ENCODE data around the gene PLCB1. TPM values are rescaled to one million over a fixed set of nuclear protein-coding genes. Genes with fewer than 3 reads are reported as not detected.
"Not testable (repeated sequence)": the region's sequence is repeated elsewhere in the genome, so short reads cannot be mapped to it uniquely, and the experiment has no call there.

PLCB1 gene
- total RNA-seq, 2 experiments from 2014 or later: 0.63 to 1.5 TPM

DNA sequence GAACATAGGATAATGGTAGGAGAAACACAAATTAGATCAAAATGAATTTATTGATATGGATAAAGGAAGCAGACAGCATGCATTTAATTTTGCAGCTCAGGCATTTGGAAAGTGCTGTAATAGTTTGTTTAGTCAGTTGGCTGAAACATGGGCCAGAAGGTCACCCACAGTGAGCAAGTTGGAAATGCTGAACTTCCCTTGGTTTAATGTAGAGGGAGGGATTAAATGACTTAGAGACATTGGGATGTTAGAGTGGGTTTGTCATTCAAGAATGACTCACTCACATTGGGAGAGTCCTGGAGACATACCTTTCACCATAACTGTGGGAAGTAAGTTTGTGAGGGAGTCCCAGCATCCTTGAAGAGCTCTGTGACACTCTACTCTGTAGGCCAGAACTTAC is 705.3 kb downstream of the PLCB1 start:
- ATAC-seq (no peak), DNase-seq (no peak)
- Mint-ChIP-seq H3K27me3 (ENCODE audit: low read depth) (no peaks in the 10 kb centered on the region), H3K27ac (no peak overlapping the region), H3K9me3 (ENCODE audit: insufficient read depth) (no peaks in the 10 kb centered on the region), H3K4me1 (ENCODE audit: low read depth) (no peaks in the 10 kb centered on the region), H3K4me3 (no peak overlapping the region), H3K36me3 (ENCODE audit: low read depth) (no peaks in the 10 kb centered on the region)
- CTCF ChIA-PET: no interaction called here
- POLR2A ChIA-PET: no interaction called here

DNA sequence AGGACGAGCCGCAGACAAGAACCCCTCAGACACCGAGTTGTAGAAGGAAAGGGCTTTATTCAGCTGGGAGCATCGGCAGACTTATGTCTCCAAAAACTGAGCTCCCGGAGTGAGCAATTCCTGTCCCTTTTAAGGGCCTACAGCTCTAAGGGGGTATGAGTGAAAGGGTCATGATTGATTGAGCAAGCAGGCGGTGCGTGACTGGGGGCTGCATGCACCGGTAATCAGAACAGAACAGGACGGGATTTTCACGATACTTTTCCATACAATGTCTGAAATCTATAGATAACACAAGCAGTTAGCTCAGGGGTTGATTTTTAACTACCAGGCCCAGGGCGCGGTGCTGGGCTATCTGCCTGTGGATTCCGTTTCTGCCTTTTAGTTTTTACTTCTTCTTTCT is 710.5 kb downstream of the PLCB1 start:
- no peak overlapping the region for H3K4me3 Mint-ChIP-seq
- H3K27me3 Mint-ChIP-seq (ENCODE audit: low read depth): no peaks in the 10 kb centered on the region
- DNase-seq (no peak), ATAC-seq (no peak)
- no peaks in the 10 kb centered on the region for H3K36me3 Mint-ChIP-seq (ENCODE audit: low read depth)
- H3K27ac Mint-ChIP-seq: no peak overlapping the region
- POLR2A ChIA-PET: no interaction called here
- CTCF ChIA-PET: no interaction called here
- H3K4me1 Mint-ChIP-seq (ENCODE audit: low read depth): no peaks in the 10 kb centered on the region
- no peaks in the 10 kb centered on the region for H3K9me3 Mint-ChIP-seq (ENCODE audit: insufficient read depth)

DNA sequence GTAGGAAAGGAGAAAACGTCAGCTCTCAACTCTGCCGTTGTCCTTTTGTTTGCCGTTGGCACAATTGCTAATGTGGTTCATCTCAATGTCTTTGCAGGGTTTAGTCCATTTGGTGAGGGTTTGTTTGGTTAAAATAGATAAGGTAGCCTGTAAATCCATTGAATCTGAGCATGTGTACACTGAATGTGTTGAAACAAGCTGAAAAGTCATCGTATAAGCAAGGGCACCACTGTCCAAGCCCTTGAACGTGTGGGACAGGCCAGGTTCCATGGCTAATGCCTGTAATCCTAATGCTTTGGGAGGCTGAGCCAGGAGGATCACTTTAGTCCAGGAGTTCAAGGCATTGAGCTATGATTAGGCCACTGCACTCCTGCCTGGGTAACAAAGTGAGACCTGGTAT is 712.1 kb downstream of the PLCB1 start:
- POLR2A ChIA-PET: no interaction called here
- Mint-ChIP-seq H3K36me3 (ENCODE audit: low read depth) (no peaks in the 10 kb centered on the region), H3K27me3 (ENCODE audit: low read depth) (no peaks in the 10 kb centered on the region), H3K27ac (no peak overlapping the region), H3K9me3 (ENCODE audit: insufficient read depth) (no peaks in the 10 kb centered on the region), H3K4me1 (ENCODE audit: low read depth) (no peaks in the 10 kb centered on the region), H3K4me3 (no peak overlapping the region)
- ATAC-seq: no peak
- no peak for DNase-seq
- CTCF ChIA-PET: no interaction called here

DNA sequence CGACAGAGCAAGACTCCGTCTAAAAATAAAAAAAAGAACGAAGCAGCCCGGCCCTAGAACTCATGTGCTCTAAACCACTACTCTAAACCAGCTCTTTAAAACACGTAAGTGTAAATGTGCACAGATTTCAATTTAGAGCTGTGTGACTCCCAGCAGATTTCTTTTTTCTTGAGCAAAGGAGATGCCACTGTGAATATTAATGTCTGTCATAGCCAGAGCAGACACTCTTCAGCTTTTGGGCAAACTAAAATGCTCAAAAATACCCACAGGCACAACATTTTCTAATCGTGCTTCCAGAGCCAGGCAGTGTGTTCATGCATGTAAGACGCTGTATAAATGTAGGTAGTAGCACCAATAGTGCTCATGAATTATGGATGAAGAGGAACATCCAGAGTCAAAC is 717.9 kb downstream of the PLCB1 start:
- Mint-ChIP-seq H3K36me3 (ENCODE audit: low read depth) (no peaks in the 10 kb centered on the region), H3K27ac (no peak overlapping the region), H3K4me3 (no peak overlapping the region), H3K27me3 (ENCODE audit: low read depth) (no peaks in the 10 kb centered on the region), H3K9me3 (ENCODE audit: insufficient read depth) (no peaks in the 10 kb centered on the region), H3K4me1 (ENCODE audit: low read depth) (no peaks in the 10 kb centered on the region)
- ChIA-PET CTCF (no interaction called here), POLR2A (no interaction called here)
- ATAC-seq: no peak
- no peak for DNase-seq

DNA sequence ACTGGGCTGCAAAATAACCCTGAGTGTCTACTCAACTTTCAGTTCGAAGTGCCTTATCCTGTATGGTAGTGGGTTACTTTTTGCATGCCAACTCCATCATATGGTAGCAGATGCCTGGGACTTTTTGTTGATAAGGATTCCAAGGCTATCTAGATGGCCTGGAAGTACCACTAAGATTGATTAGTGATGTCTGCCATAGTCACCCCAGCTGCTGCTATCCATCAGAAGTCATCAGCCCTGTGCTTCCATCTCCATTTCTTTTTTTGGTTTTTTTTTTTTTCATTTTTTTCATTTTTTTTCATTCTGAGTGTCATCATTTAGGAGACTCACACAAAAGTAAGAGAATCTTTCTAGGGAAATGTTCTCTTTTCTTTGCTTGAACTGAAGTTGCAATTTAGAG is 719.4 kb downstream of the PLCB1 start:
- Mint-ChIP-seq H3K36me3 (ENCODE audit: low read depth) (no peaks in the 10 kb centered on the region), H3K9me3 (ENCODE audit: insufficient read depth) (no peaks in the 10 kb centered on the region), H3K4me3 (no peak overlapping the region), H3K4me1 (ENCODE audit: low read depth) (no peaks in the 10 kb centered on the region), H3K27ac (no peak overlapping the region), H3K27me3 (ENCODE audit: low read depth) (no peaks in the 10 kb centered on the region)
- CTCF ChIA-PET: no interaction called here
- DNase-seq (no peak), ATAC-seq (no peak)
- POLR2A ChIA-PET: no interaction called here

DNA sequence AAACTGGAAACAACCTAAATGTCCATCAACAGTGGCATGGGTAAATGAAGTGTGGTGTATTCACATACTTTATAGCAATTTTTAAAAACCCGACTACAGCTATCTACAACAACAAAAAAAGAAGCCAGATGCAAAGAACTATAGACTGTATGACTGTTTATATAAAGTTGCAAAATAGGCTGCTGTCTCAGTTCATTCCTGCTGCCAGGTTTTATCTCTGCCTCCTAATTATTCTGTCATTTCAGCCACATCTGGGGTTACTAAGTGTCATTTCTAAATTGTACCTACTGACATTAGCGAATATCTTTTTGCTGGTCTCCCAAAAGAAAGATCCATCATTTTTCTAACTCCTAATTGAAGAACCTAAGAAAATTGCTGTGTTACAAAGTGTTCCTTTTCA is 719.9 kb downstream of the PLCB1 start:
- H3K27me3 Mint-ChIP-seq (ENCODE audit: low read depth); H3K9me3 Mint-ChIP-seq (ENCODE audit: insufficient read depth); H3K27ac Mint-ChIP-seq; H3K4me1 Mint-ChIP-seq (ENCODE audit: low read depth); H3K4me3 Mint-ChIP-seq; H3K36me3 Mint-ChIP-seq (ENCODE audit: low read depth); POLR2A ChIA-PET; DNase-seq; CTCF ChIA-PET; ATAC-seq: not testable (repeated sequence)

DNA sequence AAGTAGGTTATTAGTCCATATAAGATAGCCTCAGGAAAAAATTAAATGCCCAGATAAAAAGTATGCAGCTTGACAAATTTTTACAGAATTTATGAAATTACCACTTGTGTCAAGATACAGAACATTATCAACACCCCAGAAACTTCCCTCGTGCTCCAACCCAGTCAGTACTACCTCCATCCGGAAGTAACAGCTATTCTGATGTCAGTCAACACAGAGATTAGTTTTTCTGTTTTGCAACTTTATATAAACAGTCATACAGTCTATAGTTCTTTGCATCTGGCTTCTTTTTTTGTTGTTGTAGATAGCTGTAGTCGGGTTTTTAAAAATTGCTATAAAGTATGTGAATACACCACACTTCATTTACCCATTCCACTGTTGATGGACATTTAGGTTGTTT is 721.1 kb downstream of the PLCB1 start:
- H3K27me3 Mint-ChIP-seq (ENCODE audit: low read depth); H3K4me3 Mint-ChIP-seq; H3K27ac Mint-ChIP-seq; ATAC-seq; H3K9me3 Mint-ChIP-seq (ENCODE audit: insufficient read depth); POLR2A ChIA-PET; H3K4me1 Mint-ChIP-seq (ENCODE audit: low read depth); H3K36me3 Mint-ChIP-seq (ENCODE audit: low read depth); DNase-seq: not testable (repeated sequence)
- CTCF ChIA-PET: interaction anchor here (0.6 to 1.8 kb wide), 14 partner anchors 10 to 507 kb away, joined by 3 to 7 read pairs (median 3); no protein-coding TSS in a partner anchor

DNA sequence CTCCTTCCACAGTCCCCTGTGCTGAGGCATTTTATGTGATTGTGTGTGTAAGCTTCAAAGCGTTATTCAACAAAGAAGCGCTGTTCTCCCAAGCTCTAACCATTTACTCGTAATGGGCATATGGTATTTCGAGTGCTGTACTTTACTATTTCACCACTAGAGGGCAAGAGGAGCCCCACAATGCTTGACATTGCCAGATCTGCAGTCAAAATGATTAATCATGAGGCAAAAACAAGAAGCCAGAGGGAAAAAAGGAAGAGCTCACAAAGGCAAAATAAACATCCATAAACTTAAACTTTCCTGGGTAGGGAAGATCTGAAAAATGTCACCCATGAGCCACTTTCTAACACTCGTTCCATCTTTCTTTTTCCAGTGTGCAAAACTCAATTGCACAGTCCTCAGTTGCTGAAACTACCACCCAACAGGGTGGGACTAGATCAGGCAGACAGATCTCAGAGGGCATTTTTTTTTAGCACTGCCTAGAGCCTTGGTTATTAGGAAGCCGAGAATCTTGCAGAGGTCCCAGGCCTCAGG is 721.8 kb downstream of the PLCB1 start:
- peak; percentile 60 for ATAC-seq
- no peaks in the 10 kb centered on the region for H3K4me1 Mint-ChIP-seq (ENCODE audit: low read depth)
- POLR2A ChIA-PET: no interaction called here
- no peaks in the 10 kb centered on the region for H3K36me3 Mint-ChIP-seq (ENCODE audit: low read depth)
- CTCF ChIA-PET: interaction anchor here (0.6 to 1.8 kb wide), 14 partner anchors 9 to 507 kb away, joined by 3 to 7 read pairs (median 3); no protein-coding TSS in a partner anchor
- no peaks in the 10 kb centered on the region for H3K27me3 Mint-ChIP-seq (ENCODE audit: low read depth)
- peak; percentile 21 for DNase-seq
- H3K4me3 Mint-ChIP-seq: no peak overlapping the region
- no peak overlapping the region for H3K27ac Mint-ChIP-seq
- H3K9me3 Mint-ChIP-seq (ENCODE audit: insufficient read depth): no peaks in the 10 kb centered on the region

DNA sequence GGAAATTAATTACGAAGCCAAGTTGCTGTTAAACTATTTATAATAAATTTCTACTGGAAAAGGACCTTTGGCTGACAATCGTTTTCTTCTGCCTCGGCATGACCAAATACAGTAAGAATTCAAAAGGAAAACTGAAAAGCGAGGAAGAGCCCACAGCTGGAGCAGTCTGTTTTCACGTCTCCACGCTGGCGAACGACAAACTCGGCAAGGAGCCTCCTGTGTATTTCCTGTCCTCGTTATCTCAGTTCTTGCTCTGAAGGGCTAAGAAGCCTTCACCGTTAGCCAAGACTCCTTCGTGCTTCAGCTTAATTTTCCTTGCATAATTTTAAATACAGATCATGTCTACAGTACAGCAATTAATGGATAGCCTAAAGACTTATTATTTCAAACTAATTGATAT is 722.5 kb downstream of the PLCB1 start:
- H3K27ac Mint-ChIP-seq: no peak overlapping the region
- POLR2A ChIA-PET: no interaction called here
- H3K36me3 Mint-ChIP-seq (ENCODE audit: low read depth): no peaks in the 10 kb centered on the region
- no peaks in the 10 kb centered on the region for H3K27me3 Mint-ChIP-seq (ENCODE audit: low read depth)
- ATAC-seq (no peak), DNase-seq (no peak)
- no peaks in the 10 kb centered on the region for H3K4me1 Mint-ChIP-seq (ENCODE audit: low read depth)
- CTCF ChIA-PET: no interaction called here
- H3K4me3 Mint-ChIP-seq: no peak overlapping the region
- no peaks in the 10 kb centered on the region for H3K9me3 Mint-ChIP-seq (ENCODE audit: insufficient read depth)

DNA sequence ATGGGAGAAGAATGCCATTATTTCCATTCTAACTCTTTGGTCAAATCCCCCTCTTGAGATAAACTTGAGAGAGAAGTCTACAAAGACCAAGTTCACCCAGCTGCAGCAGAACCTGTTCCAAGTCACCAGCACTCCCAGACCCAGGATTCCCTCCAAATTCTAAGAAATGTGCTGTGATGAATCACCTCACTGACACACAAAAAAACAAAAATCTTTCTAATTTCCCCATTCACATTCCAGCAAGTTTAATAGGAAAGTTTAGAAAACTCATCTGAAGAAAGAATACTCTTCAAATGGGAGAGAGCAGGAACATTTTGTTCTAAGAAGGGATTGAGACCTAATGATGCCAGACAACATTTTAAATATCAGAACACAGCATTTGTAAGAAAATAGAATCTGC is 723.2 kb downstream of the PLCB1 start:
- Mint-ChIP-seq H3K9me3 (ENCODE audit: insufficient read depth) (no peaks in the 10 kb centered on the region), H3K36me3 (ENCODE audit: low read depth) (no peaks in the 10 kb centered on the region), H3K27ac (no peak overlapping the region), H3K27me3 (ENCODE audit: low read depth) (no peaks in the 10 kb centered on the region), H3K4me1 (ENCODE audit: low read depth) (no peaks in the 10 kb centered on the region), H3K4me3 (no peak overlapping the region)
- ATAC-seq (no peak), DNase-seq (no peak)
- ChIA-PET POLR2A (no interaction called here), CTCF (no interaction called here)

DNA sequence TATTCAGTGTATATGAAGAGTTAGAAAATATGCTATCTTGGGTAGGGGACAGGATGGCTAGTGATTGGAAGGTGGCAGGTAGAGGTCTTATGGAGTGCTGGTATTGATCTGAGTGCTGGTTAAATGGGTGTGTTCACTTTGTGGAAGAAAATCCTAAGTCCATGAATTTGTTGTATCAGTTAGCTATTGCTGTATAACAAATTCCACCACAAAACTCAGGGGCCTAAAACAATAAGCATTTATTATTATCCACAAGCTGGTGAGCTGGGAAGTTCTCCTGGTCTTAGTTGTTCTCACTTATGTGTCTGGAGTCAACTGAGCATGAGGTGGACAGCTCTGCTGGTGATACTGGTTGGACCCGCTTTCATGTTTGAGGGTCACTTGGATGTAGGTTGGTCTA is 724.6 kb downstream of the PLCB1 start:
- Mint-ChIP-seq H3K36me3 (ENCODE audit: low read depth) (no peaks in the 10 kb centered on the region), H3K4me1 (ENCODE audit: low read depth) (no peaks in the 10 kb centered on the region), H3K27me3 (ENCODE audit: low read depth) (no peaks in the 10 kb centered on the region), H3K4me3 (no peak overlapping the region), H3K9me3 (ENCODE audit: insufficient read depth) (no peaks in the 10 kb centered on the region), H3K27ac (no peak overlapping the region)
- POLR2A ChIA-PET: no interaction called here
- CTCF ChIA-PET: no interaction called here
- DNase-seq (no peak), ATAC-seq (no peak)

DNA sequence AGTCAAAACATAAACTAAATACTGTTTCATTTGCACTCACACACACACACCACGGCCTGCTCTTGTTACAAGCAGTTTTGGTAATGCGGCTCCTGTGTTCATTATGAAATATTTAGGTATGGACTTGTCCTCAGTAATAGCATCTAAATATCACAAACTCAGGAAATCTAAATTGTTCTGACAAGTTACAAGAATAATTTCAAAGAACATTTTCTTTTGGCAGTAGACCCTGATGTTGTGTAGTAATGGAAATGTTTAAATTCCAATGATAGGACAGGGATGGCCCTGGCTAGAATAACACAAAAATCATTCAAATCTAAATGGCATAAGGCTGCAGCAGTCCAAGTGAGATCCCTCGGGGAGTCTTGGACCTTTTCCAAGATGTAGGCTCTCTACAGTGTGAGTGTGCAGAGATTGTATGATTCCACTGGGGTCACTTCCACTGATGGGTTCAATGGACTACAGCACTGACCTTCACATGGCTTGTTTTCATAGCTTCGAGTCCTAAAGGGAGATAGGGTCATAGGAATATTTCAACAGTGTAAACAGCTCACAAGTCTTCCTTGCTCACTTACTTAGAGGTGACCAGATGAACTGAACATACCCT is 726.2 kb downstream of the PLCB1 start:
- Mint-ChIP-seq H3K9me3 (ENCODE audit: insufficient read depth) (no peaks in the 10 kb centered on the region), H3K27ac (no peak overlapping the region), H3K36me3 (ENCODE audit: low read depth) (no peaks in the 10 kb centered on the region), H3K4me1 (ENCODE audit: low read depth) (no peaks in the 10 kb centered on the region), H3K4me3 (no peak overlapping the region), H3K27me3 (ENCODE audit: low read depth) (no peaks in the 10 kb centered on the region)
- ATAC-seq (no peak), DNase-seq (no peak)
- POLR2A ChIA-PET: no interaction called here
- CTCF ChIA-PET: no interaction called here

DNA sequence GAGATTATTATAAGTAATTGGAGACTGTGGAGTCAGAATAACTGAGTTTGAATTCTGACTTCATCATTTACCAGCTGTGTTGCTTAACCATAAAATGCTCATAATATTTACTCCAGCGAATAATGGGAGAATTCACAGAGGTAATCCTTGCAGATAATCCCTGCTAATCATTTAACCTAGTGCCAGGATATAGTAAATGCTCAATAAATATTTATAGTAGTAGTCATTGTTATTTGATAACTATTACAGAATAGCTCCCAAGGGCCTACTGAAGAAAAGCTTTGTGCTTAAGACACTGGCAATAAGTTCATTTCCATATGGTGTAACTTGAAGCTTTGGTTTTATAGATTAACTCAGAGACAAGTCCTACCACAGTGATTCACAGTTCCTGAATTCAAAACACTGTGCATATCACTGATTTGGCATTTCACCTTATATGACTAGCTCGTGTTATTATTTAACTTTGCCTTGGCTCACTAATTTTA is 728.0 kb downstream of the PLCB1 start:
- no peaks in the 10 kb centered on the region for H3K27me3 Mint-ChIP-seq (ENCODE audit: low read depth)
- ATAC-seq (no peak), DNase-seq (no peak)
- H3K4me3 Mint-ChIP-seq: no peak overlapping the region
- CTCF ChIA-PET: no interaction called here
- no peak overlapping the region for H3K27ac Mint-ChIP-seq
- no peaks in the 10 kb centered on the region for H3K4me1 Mint-ChIP-seq (ENCODE audit: low read depth)
- H3K9me3 Mint-ChIP-seq (ENCODE audit: insufficient read depth): no peaks in the 10 kb centered on the region
- no peaks in the 10 kb centered on the region for H3K36me3 Mint-ChIP-seq (ENCODE audit: low read depth)
- POLR2A ChIA-PET: no interaction called here

Data from activated CD8-positive, alpha-beta T cell treated with anti-CD3 and anti-CD28 coated beads, Interleukin-2, amount 10 ng/mL, durations not matched to agents 7 days and 5 days (primary cell).